Neural cell (in vitro differentiated cells): ENCODE data around the gene MDM4. TPM values are rescaled to one million over a fixed set of nuclear protein-coding genes. Genes with fewer than 3 reads are reported as not detected.
A peak's percentile ranks its signal among the peaks of the same experiment; 100 is the strongest.

Experiments
- H2AFZ ChIP-seq: fragments of 200-600, 300-800 bp; sonication (generic), shearing (Covaris generic); 2 replicates; pipeline ENCODE4 v1.6.0; 2014; ENCODE audit warnings: low read depth, mild to moderate bottlenecking, antibody characterized with exemption, low read length, moderate library complexity
- H3F3A ChIP-seq: fragments of 200-600 bp; shearing (Covaris generic); 2 replicates; pipeline ENCODE4 v1.6.1; 2016; ENCODE audit warnings: mild to moderate bottlenecking, moderate library complexity, mixed read lengths, antibody characterized with exemption, low read length; ENCODE audit not compliant: insufficient read depth, poor library complexity, severe bottlenecking
- H3K27ac ChIP-seq: fragments of 200-600, 300-800 bp; sonication (generic), shearing (Covaris generic); 2 replicates; pipeline ENCODE4 v1.5.1; 2014; ENCODE audit warnings: mild to moderate bottlenecking, low read length, moderate library complexity
- H3K27me3 ChIP-seq: fragments of 300-800, 200-600 bp; sonication (generic), shearing (Covaris generic); 2 replicates; pipeline ENCODE4 v1.6.0; 2014; ENCODE audit warnings: mild to moderate bottlenecking, low read depth, low read length, moderate library complexity; ENCODE audit not compliant: insufficient read depth
- H3K36me3 ChIP-seq: fragments of 300-800, 200-600 bp; sonication (generic), shearing (Covaris generic); 2 replicates; pipeline ENCODE4 v1.5.1; 2014; ENCODE audit warnings: mild to moderate bottlenecking, antibody characterized with exemption, low read length, moderate library complexity; ENCODE audit not compliant: insufficient read depth
- H3K4me2 ChIP-seq: fragments of 300-800, 200-600 bp; sonication (generic), shearing (Covaris generic); 2 replicates; pipeline ENCODE4 v1.6.0; 2014; ENCODE audit warnings: mild to moderate bottlenecking, low read length
- H3K4me3 ChIP-seq: fragments of 300-800, 200-600 bp; sonication (generic), shearing (Covaris generic); 2 replicates; pipeline ENCODE4 v1.5.1; 2014; ENCODE audit warnings: mild to moderate bottlenecking, low read length, moderate library complexity
- H3K79me2 ChIP-seq: fragments of 200-600 bp; shearing (Covaris generic); replicated peaks from 2 replicates; pipeline ENCODE4 v1.6.0; 2014; ENCODE audit warnings: mild to moderate bottlenecking, low read length, moderate library complexity; ENCODE audit not compliant: insufficient read depth
- H3K9ac ChIP-seq: fragments of 300-800, 200-600 bp; sonication (generic), shearing (Covaris generic); 2 replicates; pipeline ENCODE4 v1.6.1; 2016; ENCODE audit warnings: mild to moderate bottlenecking, low read length, mixed read lengths
- H3K9me2 ChIP-seq: fragments of 200-600 bp; shearing (Covaris generic); 2 replicates; pipeline ENCODE4 v1.6.1; 2016; ENCODE audit warnings: mild to moderate bottlenecking, low read length, mixed read lengths; ENCODE audit not compliant: insufficient read depth
- H3K9me3 ChIP-seq: fragments of 200-600, 300-800 bp; sonication (generic), shearing (Covaris generic); 2 replicates; pipeline ENCODE4 v1.6.1; 2016; ENCODE audit warnings: mild to moderate bottlenecking, mixed run types, low read length, moderate library complexity, mixed read lengths
- H4K20me1 ChIP-seq: fragments of 200-600 bp; shearing (Covaris generic); 2 replicates; pipeline ENCODE4 v1.6.1; 2016; ENCODE audit warnings: mild to moderate bottlenecking, mixed run types; ENCODE audit not compliant: insufficient read depth
- CTCF ChIP-seq: fragments of 450-650 bp; IDR thresholded peaks from 2 replicates; pipeline ENCODE4 v1.5.1; 2014; ENCODE audit warnings: antibody characterized with exemption, mild to moderate bottlenecking, moderate library complexity; ENCODE audit not compliant: poor library complexity, severe bottlenecking
- EP300 ChIP-seq: fragments of 450-650 bp; conservative IDR thresholded peaks from 2 replicates; pipeline ENCODE4 v1.6.1; 2014; ENCODE audit warnings: antibody characterized with exemption, mild to moderate bottlenecking, moderate library complexity; ENCODE audit not compliant: poor library complexity, severe bottlenecking
- EZH2 ChIP-seq: fragments of 200-600, 300-800 bp; shearing (Covaris generic), sonication (generic); IDR thresholded peaks from 2 replicates; pipeline ENCODE4 v1.6.1; 2014; ENCODE audit warnings: antibody characterized with exemption, low read length, borderline replicate concordance, mild to moderate bottlenecking; ENCODE audit not compliant: insufficient read depth, poor library complexity, severe bottlenecking
- MXI1 ChIP-seq: fragments of 450-650 bp; conservative IDR thresholded peaks from 2 replicates; pipeline ENCODE4 v1.6.1; 2014; ENCODE audit warnings: antibody characterized with exemption, mild to moderate bottlenecking; ENCODE audit not compliant: poor library complexity, severe bottlenecking
- POLR2AphosphoS5 ChIP-seq: IDR thresholded peaks from 2 replicates; pipeline ENCODE4 v1.6.1; 2012
- RAD21 ChIP-seq: fragments of 450-650 bp; conservative IDR thresholded peaks from 2 replicates; pipeline ENCODE4 v1.6.1; 2014; ENCODE audit warnings: antibody characterized with exemption, mild to moderate bottlenecking, moderate library complexity
- REST ChIP-seq: IDR thresholded peaks from 2 replicates; pipeline ENCODE4 v1.6.1; 2012; ENCODE audit warnings: borderline replicate concordance
- SMC3 ChIP-seq: fragments of 450-650 bp; conservative IDR thresholded peaks from 2 replicates; pipeline ENCODE4 v1.6.1; 2014; ENCODE audit warnings: antibody characterized with exemption, mild to moderate bottlenecking, moderate library complexity; ENCODE audit not compliant: poor library complexity
- TAF1 ChIP-seq: IDR thresholded peaks from 2 replicates; pipeline ENCODE4 v1.6.1; 2012; ENCODE audit warnings: low read depth
- polyA plus RNA-seq: library from polyadenylated mRNA; depleted of rRNA; stranded (reverse); fragments of >200 nt; gene quantifications from 2 replicates; pipeline ENCODE4 v1.2.3, GENCODE V29; 2014

MDM4 gene
- polyA plus RNA-seq, 1 donor from 2014 or later: 36.8 TPM

GRCh38 chr1:204495777-204496176 is 20.4 kb upstream of the MDM4 start:
- H3K27ac ChIP-seq: peak overlapping the region; percentile 98
- TF ChIP-seq EZH2: no peak
- TF ChIP-seq MXI1: no peak
- no peak for TF ChIP-seq POLR2AphosphoS5
- no peak for TF ChIP-seq REST
- no peak for TF ChIP-seq SMC3
- no peak for TF ChIP-seq CTCF
- TF ChIP-seq TAF1: no peak
- TF ChIP-seq EP300: no peak
- TF ChIP-seq RAD21: no peak
- H4K20me1 ChIP-seq: peaks cover 7% of the 10 kb centered on the region
- H3K4me2 ChIP-seq: peak overlapping the region; percentile 52
- H3K27me3 ChIP-seq: no peaks in the 10 kb centered on the region
- H3F3A ChIP-seq: peaks cover 7% of the 10 kb centered on the region
- H3K9me2 ChIP-seq: no peaks in the 10 kb centered on the region
- no peak overlapping the region for H2AFZ ChIP-seq
- H3K4me3 ChIP-seq: peak overlapping the region; percentile 87
- H3K36me3 ChIP-seq: no peaks in the 10 kb centered on the region
- peaks cover 28% of the 10 kb centered on the region for H3K79me2 ChIP-seq
- peak overlapping the region; percentile 99 for H3K9ac ChIP-seq
- H3K9me3 ChIP-seq: no peaks in the 10 kb centered on the region

- Histone ChIP-seq H3K9me3 (no peaks in the 10 kb centered on the region), H3K36me3 (no peaks in the 10 kb centered on the region), H4K20me1 (no peaks in the 10 kb centered on the region), H3F3A (no peaks in the 10 kb centered on the region), H3K4me2 (no peak overlapping the region), H2AFZ (no peak overlapping the region), H3K9ac (no peak overlapping the region), H3K9me2 (no peaks in the 10 kb centered on the region), H3K27ac (no peak overlapping the region), H3K79me2 (no peaks in the 10 kb centered on the region), H3K27me3 (no peaks in the 10 kb centered on the region), H3K4me3 (no peak overlapping the region)
- TF ChIP-seq TAF1: no peak
- no peak for TF ChIP-seq MXI1
- no peak for TF ChIP-seq EP300
- no peak for TF ChIP-seq SMC3
Observed at GRCh38 chr1:204498981-204499380, 17.2 kb upstream of the MDM4 start.
